GM19395 (cell line): ENCODE measurements around the gene TULP1.
"Not testable (repeated sequence)": the region's sequence is repeated elsewhere in the genome, so short reads cannot be mapped to it uniquely, and the experiment has no call there.

Experiments
- ATAC-seq: cut with Tn5 transposase; IDR thresholded peaks from one replicate; pipeline ENCODE4 v1.9.1; 2021; ENCODE audit warnings: mild to moderate bottlenecking, moderate library complexity; ENCODE audit not compliant: unreplicated experiment

TULP1 gene

DNA sequence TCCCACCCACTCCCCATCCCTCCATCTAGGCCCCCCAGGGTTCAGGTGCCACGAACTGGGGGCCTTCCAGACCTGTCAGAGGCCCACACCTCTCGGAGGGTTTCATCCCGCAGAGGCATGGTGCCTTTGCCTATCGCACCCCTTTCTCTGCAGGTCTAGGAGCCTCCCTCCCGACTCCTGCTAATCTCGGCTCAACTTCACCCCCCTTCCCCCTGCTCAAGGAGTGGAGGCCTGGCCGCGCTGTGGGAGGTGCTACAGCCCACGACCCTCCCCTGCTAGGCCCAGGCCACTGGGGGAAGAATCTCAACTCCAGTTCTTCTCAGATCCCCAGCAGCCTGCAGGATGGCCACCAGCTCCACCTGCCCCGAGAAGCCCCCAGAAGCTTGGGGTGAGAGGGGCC lies at the start of gene TULP1:
TULP1 (minus strand) TSS at position 157 of the 400 bp plus-strand sequence; CDS start at position 119, 38 bp downstream.
- no peak for ATAC-seq

DNA sequence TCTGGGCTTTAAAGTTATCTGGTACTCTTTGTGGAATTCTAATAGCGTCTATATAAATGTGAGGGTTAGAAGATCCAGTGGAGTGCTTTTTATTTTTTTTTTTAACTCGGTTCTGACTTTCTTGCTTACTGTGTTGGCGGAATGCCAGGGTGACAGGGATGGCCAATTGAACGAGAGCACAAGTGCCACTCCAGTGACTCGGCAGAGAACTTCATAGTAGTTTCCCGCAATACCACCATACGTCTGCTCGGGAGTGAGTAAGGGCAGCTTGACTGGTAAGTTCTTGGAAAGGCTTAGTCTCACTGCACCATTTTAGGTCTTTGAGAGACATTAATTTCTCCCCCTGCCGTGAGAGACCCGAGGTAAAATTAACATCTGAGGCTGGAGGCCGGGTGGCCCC lies 49.4 kb upstream of the TULP1 start:
- ATAC-seq = no peak

DNA sequence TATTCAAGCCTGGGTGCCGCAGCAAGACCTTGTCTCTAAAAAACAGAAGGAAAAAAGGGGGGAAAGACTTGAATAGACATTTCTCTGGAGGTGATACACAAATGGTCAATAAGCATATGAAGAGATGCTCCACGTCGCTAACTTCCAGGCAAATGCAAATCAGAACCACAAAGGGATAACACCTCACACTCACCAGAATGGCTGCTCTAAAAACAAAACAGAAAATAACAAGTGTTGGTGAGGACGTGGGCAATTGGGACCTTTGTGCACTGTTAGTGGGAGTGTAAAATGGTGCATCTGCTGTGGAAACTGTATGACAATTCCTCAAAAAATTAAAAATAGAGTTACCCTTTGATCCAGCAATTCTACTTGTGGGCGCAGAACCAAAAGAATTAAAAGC lies 48.4 kb upstream of the TULP1 start:
- ATAC-seq = no peak

DNA sequence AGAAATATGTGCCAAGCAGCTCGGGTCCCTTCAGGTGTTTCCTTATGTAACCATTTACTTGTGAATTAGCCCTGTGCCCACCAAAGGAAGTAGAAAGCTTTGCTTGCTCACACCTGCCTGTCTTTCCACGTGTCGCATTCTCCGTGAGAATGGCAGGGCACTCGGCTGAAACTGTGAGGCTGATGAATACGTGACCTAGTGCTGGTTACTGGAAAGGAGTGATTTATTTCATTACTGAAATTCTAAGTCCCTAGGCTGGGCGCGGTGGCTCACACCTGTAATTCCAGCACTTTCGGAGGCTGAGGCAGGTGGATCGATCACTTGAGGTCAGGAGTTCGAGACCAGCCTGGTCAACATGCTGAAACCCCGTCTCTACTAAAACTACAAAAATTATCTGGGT lies 45.9 kb upstream of the TULP1 start:
- no peak for ATAC-seq

DNA sequence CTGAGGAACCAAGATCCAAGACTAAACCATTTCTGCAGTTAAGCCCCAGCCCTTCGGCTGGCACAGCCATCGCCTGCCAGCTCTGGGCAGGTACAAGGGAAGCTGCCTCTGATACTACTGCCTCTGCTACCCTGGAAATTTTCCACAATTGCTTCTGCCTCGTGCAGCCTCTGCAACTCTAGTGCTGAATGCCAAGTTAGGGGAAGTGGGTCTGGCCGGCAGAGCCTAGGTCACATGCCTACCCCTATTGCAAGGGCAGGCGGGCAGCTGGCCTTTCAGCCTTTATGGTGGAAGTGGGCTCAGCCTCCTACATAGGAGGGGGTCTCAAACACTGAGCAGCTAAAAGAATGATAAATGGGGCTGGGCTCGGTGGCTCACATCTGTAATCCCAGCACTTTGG lies 44.5 kb upstream of the TULP1 start:
- ATAC-seq = no peak

DNA sequence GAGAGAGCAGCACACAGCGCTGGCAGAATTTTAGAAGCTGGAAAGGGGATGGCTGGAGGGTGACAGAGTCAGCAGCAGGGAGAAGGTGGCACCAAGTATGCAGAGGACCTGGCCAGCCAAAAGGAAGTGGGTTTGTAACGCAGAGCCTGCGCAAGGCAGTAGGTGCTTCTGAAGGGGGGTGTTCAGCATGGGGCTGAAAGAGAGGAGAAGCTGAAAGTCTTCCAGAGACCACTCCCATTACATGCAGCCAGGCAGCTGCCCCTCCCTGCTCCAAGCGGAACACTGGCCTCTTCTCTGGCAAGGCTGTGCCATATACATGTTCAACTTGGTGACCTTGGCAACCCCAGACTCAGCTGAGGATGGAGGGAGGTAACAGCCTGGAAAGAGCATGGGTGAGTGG lies 42.1 kb upstream of the TULP1 start:
- no peak for ATAC-seq

DNA sequence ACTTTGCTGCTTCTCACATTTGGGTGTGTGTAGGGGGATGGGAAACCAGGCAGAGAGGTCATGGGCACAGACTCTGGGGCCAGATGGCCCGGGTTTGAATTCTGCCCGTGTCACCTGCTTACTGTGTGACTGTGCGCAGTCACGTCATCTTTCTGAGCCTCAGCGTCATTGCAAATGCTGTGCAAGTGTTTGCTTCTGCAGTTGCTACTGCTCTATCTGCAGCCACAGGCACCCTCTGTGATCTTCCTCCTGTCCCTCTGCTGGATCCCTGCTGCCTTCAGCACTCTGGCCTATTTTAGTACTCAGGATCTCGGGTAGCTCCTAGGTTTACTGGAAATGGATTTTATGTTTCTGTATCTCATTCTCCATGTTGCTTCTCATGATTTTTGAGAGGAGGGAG lies 40.6 kb upstream of the TULP1 start:
- no peak for ATAC-seq

DNA sequence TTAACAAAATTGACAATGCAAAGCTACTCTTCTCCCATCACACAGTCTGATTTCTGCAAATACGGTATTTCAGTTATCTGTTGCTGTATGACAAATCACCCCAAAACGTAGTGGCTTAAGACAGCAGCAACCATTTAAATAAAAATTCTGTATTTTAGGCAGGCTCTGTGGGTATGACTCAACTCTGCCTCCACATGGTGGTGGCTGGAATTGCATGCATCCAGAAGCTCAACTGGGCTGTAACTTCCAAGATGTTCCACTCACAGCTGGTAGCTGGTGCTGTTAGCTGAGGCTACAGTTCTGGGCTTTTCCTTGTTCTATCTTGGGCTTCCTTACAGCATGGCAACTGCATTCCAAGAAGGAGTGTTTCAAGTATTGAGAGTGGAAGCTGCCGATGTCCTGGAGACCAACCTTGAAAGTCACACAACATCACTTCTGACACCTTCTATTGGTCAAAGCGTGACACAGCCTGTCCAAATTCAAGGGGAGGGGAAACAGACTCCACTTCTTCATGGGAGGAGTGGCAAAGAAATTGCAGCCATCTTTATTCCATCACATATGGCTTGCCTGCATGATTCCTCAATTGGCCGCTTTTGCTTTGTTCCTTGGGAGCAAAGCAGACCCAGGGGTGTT lies 39.7 kb upstream of the TULP1 start:
- no peak for ATAC-seq

DNA sequence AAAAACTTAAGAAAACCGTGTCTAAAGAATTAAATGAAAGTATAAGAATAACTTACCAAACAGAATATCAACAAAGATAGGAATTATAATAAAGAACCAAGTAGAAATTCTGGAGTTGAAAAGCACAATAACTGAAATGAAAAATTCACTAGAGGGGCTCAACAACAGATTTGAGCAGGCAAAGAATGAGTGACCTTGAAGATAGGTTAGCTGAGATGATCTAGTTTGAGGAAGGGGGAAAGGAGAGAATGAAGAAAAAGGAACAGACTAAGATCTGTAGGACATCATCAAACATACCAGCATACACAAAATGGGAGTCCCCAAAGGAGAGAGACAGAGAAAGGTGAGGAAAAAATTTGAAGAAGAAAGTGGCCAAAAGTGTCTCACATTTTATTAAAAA lies 37.7 kb upstream of the TULP1 start:
- ATAC-seq = no peak

DNA sequence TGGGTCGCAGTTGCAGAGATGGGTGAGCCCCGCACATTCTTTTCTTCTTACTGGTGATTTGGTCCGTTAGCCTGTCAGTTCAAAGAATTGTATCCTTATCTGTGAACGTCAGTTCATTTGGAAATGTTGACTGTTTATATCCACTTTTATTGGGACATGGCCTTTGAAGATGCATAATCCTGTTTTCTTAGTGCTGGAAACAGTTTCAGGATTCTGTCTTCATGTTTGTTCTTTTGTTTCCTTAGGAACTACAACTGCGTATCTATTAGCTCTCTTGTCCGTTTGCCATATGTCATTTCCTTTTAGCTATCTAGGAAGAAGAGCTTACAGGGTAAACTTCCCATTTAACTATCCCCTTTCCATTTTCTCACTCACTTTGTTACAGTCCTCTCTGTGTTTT lies 35.0 kb upstream of the TULP1 start:
- no peak for ATAC-seq

DNA sequence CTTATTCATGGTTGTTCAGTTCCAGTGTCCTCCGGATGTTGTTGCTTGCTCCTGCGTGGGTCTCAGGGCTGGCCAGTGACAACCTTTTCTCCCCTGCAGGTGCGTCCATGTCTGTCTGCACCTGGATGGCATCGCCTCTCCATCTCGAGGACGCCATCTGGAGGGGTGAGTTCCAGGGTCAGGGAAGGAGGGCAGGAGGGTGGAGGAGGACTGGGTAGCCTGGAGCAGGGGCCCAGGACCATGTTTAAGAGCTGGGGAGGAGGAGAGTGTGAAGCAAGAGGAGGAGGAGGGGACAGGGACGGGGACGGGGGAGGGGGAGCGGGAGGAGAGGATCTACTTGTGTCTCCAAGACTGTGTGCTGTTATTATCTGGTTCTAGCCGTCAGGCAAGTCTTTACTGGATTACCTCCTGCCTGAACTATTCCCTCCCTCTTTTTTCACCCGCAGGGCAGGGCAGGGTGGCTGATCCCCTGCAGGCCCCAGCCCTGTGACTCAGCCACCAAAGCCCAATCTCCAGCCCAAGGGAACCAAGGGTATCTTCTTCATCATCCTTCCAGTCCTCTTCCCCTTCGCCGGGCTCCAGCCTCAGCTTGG lies 32.2 kb upstream of the TULP1 start:
- ATAC-seq = no peak

DNA sequence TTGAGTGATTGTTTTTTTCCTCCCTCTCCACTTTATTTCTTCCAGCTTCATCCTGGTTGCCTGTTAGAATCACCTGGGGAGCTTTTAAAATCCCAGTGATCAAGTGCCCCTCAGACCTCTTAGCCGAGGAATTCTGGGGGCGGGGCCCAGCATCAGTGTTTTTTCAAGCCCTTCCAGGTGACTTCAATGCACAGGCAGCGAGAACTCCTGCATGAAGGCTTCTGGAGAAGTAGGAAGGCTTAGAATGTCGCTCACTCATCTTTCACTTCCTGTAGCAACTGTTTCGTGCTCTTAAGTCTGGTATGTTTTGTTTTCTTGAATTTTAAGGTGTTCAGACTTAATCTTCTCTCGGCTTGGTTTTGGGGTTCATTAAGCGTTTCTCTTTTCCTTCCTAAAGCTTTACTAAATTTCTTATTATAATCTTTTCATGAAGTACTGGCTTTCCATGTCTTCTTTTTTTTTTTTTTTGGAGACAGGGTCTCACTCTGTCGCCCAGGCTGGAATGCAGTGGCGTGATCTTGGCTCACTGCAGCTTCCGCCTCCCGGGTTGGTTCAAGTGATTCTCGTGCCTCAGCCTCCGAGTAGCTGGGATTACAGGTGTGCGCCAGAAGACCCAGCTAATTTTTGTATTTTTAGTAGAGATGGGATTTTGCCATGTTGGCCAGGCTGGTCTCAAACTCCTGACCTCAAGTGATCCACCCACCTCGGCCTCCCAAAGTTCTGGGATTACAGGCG lies 30.9 kb upstream of the TULP1 start:
- ATAC-seq = no peak

DNA sequence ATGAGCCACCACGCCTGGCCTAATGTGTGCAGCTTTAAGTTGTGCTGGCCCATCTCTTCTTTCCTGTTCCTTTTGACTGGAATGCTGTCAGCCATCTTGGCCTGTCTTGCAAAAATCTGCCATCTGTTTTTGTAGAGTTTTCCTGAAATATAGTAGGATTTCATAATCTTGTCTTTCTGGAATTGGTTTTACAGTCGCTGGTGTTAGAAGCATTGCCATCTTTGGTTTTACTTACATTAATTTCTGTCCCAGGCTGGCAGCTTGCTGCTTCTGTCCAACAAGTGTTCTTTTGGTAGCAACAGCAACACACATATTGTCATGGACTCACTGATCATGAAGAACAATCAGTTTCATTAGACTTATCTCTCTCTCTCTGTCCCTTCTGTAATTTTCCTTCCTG lies 29.1 kb upstream of the TULP1 start:
- no peak for ATAC-seq

DNA sequence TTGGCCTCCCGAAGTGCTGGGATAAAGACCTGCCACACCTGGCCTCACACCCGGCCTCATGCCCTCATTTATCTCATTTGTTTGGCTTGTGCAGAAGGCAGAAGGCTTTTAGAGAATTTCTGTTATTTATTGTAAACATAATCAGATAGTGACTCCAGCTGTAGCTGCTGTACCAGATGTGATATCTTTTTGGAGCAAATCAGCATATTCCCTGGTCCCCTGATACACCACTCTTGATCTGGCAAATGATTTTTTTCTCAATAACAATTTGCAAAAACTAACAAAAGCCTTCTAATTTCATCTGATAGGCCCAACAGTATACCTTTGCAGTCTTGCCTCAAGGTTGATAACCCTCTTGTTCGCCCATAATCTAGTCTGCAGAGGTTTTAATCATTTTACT lies 26.5 kb upstream of the TULP1 start:
- no peak for ATAC-seq

DNA sequence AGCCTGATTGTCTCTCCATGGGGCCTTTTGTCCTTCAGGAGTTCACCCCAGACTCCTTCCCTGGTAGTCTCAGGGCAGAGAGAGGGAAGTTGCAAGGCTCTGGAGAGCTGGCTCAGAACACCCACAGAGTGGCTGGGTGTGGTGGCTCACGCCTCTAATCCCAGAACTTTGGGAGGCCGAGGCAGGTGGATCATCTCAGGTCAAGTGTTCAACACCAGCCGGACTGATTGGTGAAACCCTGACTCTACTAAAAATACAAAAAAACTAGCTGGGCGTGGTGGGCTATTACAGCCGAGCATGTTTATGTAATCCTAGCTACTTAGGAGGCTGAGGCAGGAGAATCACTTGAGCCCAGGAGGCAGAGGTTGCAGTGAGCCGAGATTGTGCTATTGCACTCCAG lies 23.2 kb upstream of the TULP1 start:
- ATAC-seq = not testable (repeated sequence)

DNA sequence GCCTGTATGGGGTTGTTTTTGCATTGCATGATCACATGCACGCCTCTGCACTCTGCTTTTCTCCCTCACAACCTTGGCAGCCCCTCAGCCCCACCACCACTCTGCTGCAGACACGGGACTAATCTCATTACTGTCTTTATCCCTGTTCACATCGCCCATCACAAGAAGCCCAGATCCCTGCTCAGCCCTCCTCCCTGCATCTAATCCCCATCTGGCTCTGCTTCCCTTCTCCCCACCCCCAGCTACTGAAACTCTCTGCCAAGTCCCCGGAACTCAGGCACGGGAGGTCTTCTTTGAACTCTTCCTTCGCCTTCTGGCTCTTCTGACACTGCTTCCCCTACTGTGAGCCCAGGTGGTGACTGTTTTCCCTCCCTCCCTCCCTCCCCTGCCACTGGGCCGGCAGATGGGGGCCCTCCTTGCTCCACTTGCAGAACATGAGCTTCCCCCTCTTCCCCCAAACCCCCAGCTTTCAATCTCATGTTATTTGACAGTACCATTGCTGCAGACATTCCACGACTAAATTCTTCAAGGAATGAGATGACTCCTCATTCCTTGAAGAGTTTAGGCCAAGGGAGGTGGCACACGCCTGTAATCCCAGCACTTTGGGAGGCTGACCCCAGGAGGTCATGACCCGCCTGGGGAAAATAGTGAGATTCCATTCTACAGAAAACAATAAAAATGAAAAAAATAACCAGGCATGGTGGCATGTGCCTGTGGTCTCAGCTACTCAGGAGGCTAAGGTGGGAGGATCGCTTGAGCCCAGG lies 21.9 kb upstream of the TULP1 start:
- ATAC-seq = no peak

DNA sequence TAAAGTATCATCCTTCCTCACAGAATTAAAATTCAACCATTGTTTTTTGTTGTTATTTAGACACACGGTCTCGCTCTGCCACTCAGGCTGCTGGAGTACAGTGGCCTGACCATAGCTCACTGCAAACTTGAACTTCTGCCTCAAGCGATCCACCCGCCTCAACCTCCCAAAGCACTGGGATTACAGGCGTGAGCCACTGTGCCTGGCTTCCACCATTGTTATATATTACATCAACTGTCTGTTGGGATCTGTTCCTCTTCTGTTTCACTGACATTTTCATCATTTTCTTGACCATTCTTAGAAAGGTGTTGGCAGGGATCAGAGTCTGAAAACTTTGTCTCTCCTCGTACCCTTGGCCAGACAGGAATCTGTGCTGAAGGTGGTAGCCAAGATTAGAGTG lies 21.3 kb upstream of the TULP1 start:
- no peak for ATAC-seq

DNA sequence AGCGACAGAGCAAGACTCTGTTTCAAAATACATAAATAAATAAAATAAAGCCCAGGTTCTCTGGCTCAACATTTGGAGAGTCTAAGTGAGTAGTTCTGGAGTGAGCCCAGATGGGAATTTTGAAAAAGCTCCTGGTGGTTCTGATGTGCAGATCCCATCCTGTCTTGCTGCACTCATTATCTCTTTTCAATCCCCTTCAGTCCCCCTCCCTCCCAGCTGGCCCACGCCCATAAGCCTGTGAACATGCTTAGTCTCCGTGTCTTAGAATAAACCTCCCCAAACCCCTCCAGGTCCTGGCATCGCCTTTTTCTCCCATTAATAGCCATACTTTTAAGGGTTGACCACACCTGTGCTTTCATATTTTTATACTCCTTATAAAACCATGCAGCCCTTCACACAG lies 19.4 kb upstream of the TULP1 start:
- ATAC-seq = no peak

DNA sequence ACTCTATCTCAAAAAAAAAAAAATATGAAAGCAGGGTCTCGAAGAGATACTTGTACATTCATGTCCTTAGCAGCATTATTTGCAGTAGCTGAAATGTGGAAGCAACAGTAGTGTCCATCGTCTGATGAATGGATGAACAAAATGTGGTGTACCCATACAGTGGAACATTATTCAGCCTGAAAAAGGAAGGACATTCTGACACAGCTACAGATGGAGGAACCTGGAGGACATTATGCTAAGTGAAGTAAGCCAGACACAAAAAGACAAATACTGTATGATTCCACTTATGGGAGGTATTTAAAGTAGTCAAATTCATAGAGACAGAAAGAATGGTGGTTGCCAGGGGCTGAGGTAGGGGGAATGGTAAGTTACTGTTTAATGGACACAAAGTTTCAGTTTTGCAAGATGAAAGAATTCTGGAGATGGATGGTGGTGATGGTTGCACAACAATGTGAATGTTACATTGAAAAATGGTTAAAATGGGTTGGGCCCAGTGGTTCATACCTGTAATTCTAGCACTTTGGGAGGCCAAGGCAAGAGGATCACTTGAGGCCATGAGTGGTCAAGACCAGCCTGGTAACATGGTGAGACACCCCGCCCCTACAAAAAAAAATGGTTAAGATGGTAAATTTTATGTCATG lies 11.8 kb upstream of the TULP1 start:
- ATAC-seq = no peak

DNA sequence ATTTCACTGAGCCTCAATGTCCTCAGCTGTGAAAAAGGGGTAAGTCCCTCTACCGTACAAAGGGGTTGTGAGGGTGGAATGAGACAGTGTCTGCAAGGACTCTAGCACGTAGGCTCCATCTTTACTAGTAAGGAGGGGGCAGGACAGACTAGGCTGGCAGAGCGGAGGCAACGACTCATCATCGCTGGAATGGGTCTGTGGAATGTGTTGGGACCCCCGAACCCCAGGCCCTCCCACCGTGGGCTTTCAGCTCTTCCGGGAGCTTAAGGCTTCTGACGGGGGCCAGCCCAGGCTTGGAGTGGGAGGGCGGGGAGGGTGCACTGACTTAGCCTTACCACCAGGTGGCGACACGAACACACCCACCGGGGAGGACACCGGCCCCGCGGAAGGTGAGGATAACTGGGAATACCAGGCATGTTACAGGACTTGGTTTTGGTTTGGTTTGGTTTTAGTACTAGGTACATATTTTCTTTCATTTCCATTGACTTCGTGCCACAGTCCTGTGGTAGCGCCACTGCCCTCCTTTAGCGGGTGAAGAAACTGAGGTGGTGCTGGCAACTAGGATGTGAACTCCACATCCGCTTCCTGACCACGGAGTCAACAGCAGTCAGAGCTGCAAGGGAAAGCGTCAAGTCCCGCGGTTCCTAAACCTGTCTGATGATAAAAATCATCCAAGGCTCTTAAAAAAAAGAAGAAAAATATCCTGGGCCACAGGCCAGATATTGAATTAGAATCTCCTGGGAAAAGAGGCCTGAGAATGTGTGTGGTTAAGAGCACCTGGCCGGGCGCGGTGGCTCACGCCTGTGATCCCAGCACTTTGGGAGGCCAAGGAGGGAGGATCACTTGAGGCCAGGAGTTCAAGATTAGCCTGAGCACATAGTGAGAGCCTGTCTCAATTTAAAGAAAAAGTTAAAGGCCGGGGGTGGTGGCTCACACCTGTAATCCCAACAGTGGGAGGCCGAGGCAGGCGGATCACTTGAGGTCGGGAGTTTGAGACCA lies 10.3 kb upstream of the TULP1 start:
- no peak for ATAC-seq
